HUDEP-2 (cell line): ENCODE measurements around the gene KRT85.

Experiments
- DNase-seq, 76 experiments: peaks; one replicate each; lab custom pipeline; 2025; ENCODE audit not compliant: unreplicated experiment in 76 of 76; lab: John Stamatoyannopoulos, UW

Gene KRT85

DNA sequence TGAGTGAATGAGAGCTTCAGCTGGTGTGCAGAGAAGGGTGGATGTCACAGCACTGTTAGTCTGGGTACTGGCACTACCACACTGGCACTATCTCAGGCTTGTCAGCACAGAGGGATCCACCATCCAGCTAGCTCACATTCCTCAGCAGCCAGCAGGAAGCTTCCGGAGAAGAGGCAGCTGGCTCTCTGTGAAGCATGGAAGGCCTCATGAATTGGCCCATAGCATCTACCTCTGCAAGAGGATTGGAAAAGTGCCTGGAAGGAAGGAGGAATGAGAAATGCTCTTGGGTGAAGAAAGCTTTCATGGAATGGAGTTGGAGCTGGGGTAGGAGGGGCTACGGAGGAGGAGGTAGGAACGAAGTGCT, 56.0 kb downstream of the KRT85 start:
- DNase-seq: no peak

DNA sequence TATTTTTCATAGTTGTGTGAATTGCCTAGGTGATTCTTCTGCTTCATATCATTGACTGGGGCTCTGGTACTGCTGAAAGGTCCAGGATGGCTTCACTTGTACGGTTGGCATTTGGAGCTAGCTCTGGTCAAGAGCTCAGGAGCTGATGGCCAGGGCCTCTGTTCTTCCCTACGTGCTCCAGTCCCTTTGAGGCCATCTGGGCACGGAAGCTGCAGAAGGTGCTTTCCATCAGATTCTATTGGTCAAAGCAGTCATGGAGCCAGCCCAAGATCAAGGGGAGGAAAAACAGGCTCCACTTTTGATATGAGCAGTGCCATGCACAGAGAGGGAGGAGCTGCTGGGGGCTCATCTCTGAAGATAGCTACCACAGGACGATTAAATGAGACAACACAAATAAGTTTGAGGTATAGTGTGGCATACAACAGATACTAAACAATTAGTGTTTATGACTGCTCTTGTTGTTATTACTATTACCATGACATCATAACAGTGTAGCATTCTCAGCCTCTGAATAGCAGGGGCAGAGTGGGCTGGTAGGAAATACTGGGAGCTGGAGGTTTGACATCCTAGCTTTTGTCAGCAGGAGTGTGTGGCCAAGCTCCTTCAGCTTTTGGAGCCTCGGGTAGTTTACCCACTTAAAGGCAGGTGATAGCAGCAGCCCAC, 56.5 kb downstream of the KRT85 start:
- no peak for DNase-seq
